Vagina (tissue), 2 donors: ENCODE data around the gene SMCO3.

Experiments
- CTCF ChIP-seq, 3 experiments: fragments of 450-650 bp in 2 of 3; fragments of 200-600 bp in 1 of 3; sonication (generic) in 1 of 3; IDR thresholded peaks; one replicate each; pipeline ENCODE4 v1.5.1; 2017 to 2019; ENCODE audit warnings: antibody characterized with exemption in 3 of 3, mild to moderate bottlenecking in 2 of 3, moderate library complexity in 2 of 3
- POLR2A ChIP-seq, 2 donors: fragments of 450-650 bp; IDR thresholded peaks; one replicate each; pipeline ENCODE4 v1.6.1; 2017; ENCODE audit warnings: antibody characterized with exemption in 2 of 2, mild to moderate bottlenecking in 2 of 2, moderate library complexity in 2 of 2

- TF ChIP-seq CTCF (IDR thresholded peaks at IDR 0.05) (no peak), POLR2A (IDR thresholded peaks at IDR 0.05) (no peak)
Observed at GRCh38 chr12:14850929-14851663, 37.1 kb upstream of the SMCO3 start.
